H9 (cell line): ENCODE data around the gene ERBIN. TPM values are rescaled to one million over a fixed set of nuclear protein-coding genes. Genes with fewer than 3 reads are reported as not detected.

ENCODE experiments used
- DNase-seq: peaks from one replicate; pipeline ENCODE4 v3.0.0-alpha.2; 2017
- H2AFZ ChIP-seq: one replicate; pipeline ENCODE4 v1.6.1; 2013; ENCODE audit warnings: mild to moderate bottlenecking, low read length, control low read depth, moderate library complexity
- H2AK5ac ChIP-seq: 2 replicates; pipeline ENCODE4 v1.6.1; 2013; ENCODE audit warnings: low read length, control low read depth, mixed read lengths; ENCODE audit not compliant: insufficient read length
- H2BK120ac ChIP-seq: one replicate; pipeline ENCODE4 v1.6.1; 2013; ENCODE audit warnings: low read depth, mild to moderate bottlenecking, low read length, control low read depth, inconsistent platforms; ENCODE audit not compliant: poor library complexity, severe bottlenecking
- H2BK12ac ChIP-seq: 2 replicates; pipeline ENCODE4 v1.6.1; 2013; ENCODE audit warnings: low read length, control low read depth, mixed read lengths, low read depth; ENCODE audit not compliant: insufficient read length
- H2BK15ac ChIP-seq: 2 replicates; pipeline ENCODE4 v1.6.1; 2013; ENCODE audit warnings: low read depth, low read length, control low read depth
- H2BK20ac ChIP-seq: one replicate; pipeline ENCODE4 v1.6.1; 2013; ENCODE audit warnings: low read depth, mild to moderate bottlenecking, low read length, control low read depth, inconsistent platforms; ENCODE audit not compliant: poor library complexity, severe bottlenecking
- H2BK5ac ChIP-seq: 2 replicates; pipeline ENCODE4 v1.6.1; 2013; ENCODE audit warnings: low read length, control low read depth, mixed read lengths; ENCODE audit not compliant: insufficient read length
- H3K14ac ChIP-seq: 2 replicates; pipeline ENCODE4 v1.6.1; 2013; ENCODE audit warnings: low read length, control low read depth; ENCODE audit not compliant: insufficient read depth
- H3K18ac ChIP-seq: 2 replicates; pipeline ENCODE4 v1.6.1; 2013; ENCODE audit warnings: low read depth, mild to moderate bottlenecking, mixed read lengths, low read length, control low read depth; ENCODE audit not compliant: insufficient read length
- H3K23ac ChIP-seq: 2 replicates; pipeline ENCODE4 v1.6.1; 2013; ENCODE audit warnings: low read length, control low read depth, mixed read lengths, low read depth; ENCODE audit not compliant: insufficient read length
- H3K23me2 ChIP-seq: 2 replicates; pipeline ENCODE4 v1.6.1; 2013; ENCODE audit warnings: low read depth, mild to moderate bottlenecking, mixed read lengths, low read length, control low read depth; ENCODE audit not compliant: insufficient read length, poor library complexity, severe bottlenecking
- H3K27ac ChIP-seq: 2 replicates; pipeline ENCODE4 v1.5.1; 2013; ENCODE audit warnings: low read length, control low read depth, mixed read lengths, low read depth; ENCODE audit not compliant: insufficient read length
- H3K27me3 ChIP-seq: 2 replicates; pipeline ENCODE4 v1.6.1; 2013; ENCODE audit warnings: low read length, control low read depth, inconsistent platforms; ENCODE audit not compliant: insufficient read depth
- H3K4ac ChIP-seq: 2 replicates; pipeline ENCODE4 v1.6.1; 2013; ENCODE audit warnings: low read depth, mild to moderate bottlenecking, control low read depth, inconsistent platforms, low read length, moderate library complexity
- H3K4me1 ChIP-seq: 2 replicates; pipeline ENCODE4 v1.6.1; 2013; ENCODE audit warnings: low read length, control low read depth, inconsistent platforms; ENCODE audit not compliant: insufficient read depth
- H3K4me2 ChIP-seq: 2 replicates; pipeline ENCODE4 v1.6.1; 2013; ENCODE audit warnings: low read length, control low read depth, mixed read lengths; ENCODE audit not compliant: insufficient read length, insufficient read depth
- H3K56ac ChIP-seq: 2 replicates; pipeline ENCODE4 v1.6.1; 2013; ENCODE audit warnings: low read depth, mild to moderate bottlenecking, mixed read lengths, low read length, control low read depth; ENCODE audit not compliant: insufficient read length
- H3K79me1 ChIP-seq: 2 replicates; pipeline ENCODE4 v1.6.1; 2013; ENCODE audit warnings: low read depth, mild to moderate bottlenecking, moderate library complexity, low read length, control low read depth, inconsistent platforms; ENCODE audit not compliant: insufficient read depth, poor library complexity, severe bottlenecking
- H3K79me2 ChIP-seq: 2 replicates; pipeline ENCODE4 v1.6.1; 2013; ENCODE audit warnings: low read length, control low read depth, inconsistent platforms; ENCODE audit not compliant: insufficient read depth
- H3K9ac ChIP-seq: 2 replicates; pipeline ENCODE4 v1.6.1; 2013; ENCODE audit warnings: low read length, control low read depth, mixed read lengths; ENCODE audit not compliant: insufficient read length; ENCODE audit errors: extremely low read depth
- H3K9me3 ChIP-seq: one replicate; pipeline ENCODE4 v1.6.1; 2013; ENCODE audit warnings: low read depth, low read length, inconsistent platforms; ENCODE audit not compliant: control insufficient read depth
- H3T11ph ChIP-seq: one replicate; pipeline ENCODE4 v1.6.1; 2013; ENCODE audit warnings: mild to moderate bottlenecking, low read length, control low read depth, inconsistent platforms
- H4K20me1 ChIP-seq: one replicate; pipeline ENCODE4 v1.6.1; 2013; ENCODE audit not compliant: control insufficient read depth, insufficient read length, insufficient read depth
- H4K5ac ChIP-seq: 2 replicates; pipeline ENCODE4 v1.6.1; 2013; ENCODE audit warnings: low read depth, mild to moderate bottlenecking, mixed read lengths, low read length, control low read depth; ENCODE audit not compliant: insufficient read length
- H4K8ac ChIP-seq: replicated peaks from 2 replicates; pipeline ENCODE4 v1.6.1; 2013; ENCODE audit warnings: low read length, control low read depth, mixed read lengths, low read depth; ENCODE audit not compliant: insufficient read length
- H4K91ac ChIP-seq: 2 replicates; pipeline ENCODE4 v1.6.1; 2013; ENCODE audit warnings: low read depth, mild to moderate bottlenecking, moderate library complexity, mixed read lengths, low read length, control low read depth; ENCODE audit not compliant: insufficient read length
- H3K27ac Mint-ChIP-seq, 3 experiments: 2 replicates in 2 of 3; 3 replicates in 1 of 3; pipeline ENCODE4 v1.8.0; 2020 to 2021; ENCODE audit warnings: mixed read lengths in 3 of 3, mild to moderate bottlenecking in 1 of 3, moderate library complexity in 1 of 3
- H3K27me3 Mint-ChIP-seq: 2 replicates; pipeline ENCODE4 v1.8.0; 2021; ENCODE audit warnings: low read depth, mild to moderate bottlenecking, moderate library complexity, mixed read lengths
- H3K36me3 Mint-ChIP-seq, 3 experiments: 2 replicates in 2 of 3; 3 replicates in 1 of 3; pipeline ENCODE4 v1.8.0; 2020 to 2021; ENCODE audit warnings: low read depth in 3 of 3, mixed read lengths in 3 of 3; ENCODE audit not compliant: insufficient read depth in 1 of 3
- H3K4me1 Mint-ChIP-seq, 2 experiments: 2 replicates each; pipeline ENCODE4 v1.8.0; 2020; ENCODE audit warnings: mixed read lengths in 2 of 2
- H3K4me3 Mint-ChIP-seq, 2 experiments: 2 replicates in 1 of 2; 3 replicates in 1 of 2; pipeline ENCODE4 v1.8.0; 2020 to 2021; ENCODE audit warnings: mild to moderate bottlenecking in 2 of 2, mixed read lengths in 2 of 2, moderate library complexity in 1 of 2
- H3K9me3 Mint-ChIP-seq, 2 experiments: 2 replicates in 1 of 2; 3 replicates in 1 of 2; pipeline ENCODE4 v1.8.0; 2020; ENCODE audit warnings: mild to moderate bottlenecking in 2 of 2, mixed read lengths in 2 of 2, moderate library complexity in 1 of 2
- WGBS: extraction: QIAGEN DNeasy Blood & Tissue Kit; methylation state at CpG from one replicate; pipeline ENCODE4 v1.1.7; 2013; ENCODE audit warnings: missing lambda C conversion rate, low lambda C conversion rate, mixed read lengths; ENCODE audit not compliant: insufficient read length; ENCODE audit errors: extremely low coverage; 5-methylcytosine and 5-hydroxymethylcytosine counted together
- total RNA-seq: library from RNA; stranded (reverse); gene quantifications from 2 replicates; pipeline ENCODE4 v1.2.1, GENCODE V29; 2021
- TF ChIP-seq, protein P1 (sequence below): fragments of 200-600 bp; sonication (generic); conservative IDR thresholded peaks from 3 replicates; pipeline ENCODE4 v1.8.0; 2021; ENCODE audit warnings: antibody characterized with exemption, mild to moderate bottlenecking

Gene ERBIN
- total RNA-seq, 1 experiment from 2014 or later: 42.9 TPM

DNA sequence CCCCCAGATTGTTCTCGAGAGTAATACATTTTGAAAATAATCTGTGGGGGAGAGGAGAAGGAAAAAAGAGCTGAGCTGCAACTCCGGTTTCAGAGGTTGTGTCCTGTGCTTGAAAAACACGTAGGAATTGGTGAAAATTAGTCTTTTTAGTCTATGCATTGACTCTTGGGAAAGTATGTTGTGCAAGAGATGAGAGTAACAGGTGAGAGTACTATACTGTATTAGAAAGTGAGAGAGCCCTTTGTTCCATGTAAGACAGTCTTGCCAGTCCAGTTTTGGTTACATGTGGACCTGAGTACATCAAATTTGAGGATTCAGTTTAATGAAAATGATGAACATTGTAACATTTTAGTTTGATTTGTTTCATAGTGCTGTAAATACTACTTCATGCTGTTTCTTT lies 27.8 kb downstream of the ERBIN start:
- no peak overlapping the region for H3K9ac ChIP-seq
- no peak overlapping the region for H3K18ac ChIP-seq
- H4K20me1 ChIP-seq: no peaks in the 10 kb centered on the region
- no peak overlapping the region for H2BK15ac ChIP-seq
- no peak overlapping the region for H3K23ac ChIP-seq
- H4K91ac ChIP-seq: no peak overlapping the region
- Mint-ChIP-seq H3K4me1 (peaks cover 29 to 30% of the 10 kb centered on the region in 2 experiments), H3K27ac (peak overlapping the region in 1 of 3 experiments; percentile 82; a peak in 2 of 7 replicates), H3K27me3 (no peaks in the 10 kb centered on the region), H3K36me3 (peaks cover 28 to 33% (median 30%) of the 10 kb centered on the region in 3 experiments), H3K9me3 (peaks cover 14 to 19% of the 10 kb centered on the region in 2 experiments), H3K4me3 (no peak overlapping the region)
- TF ChIP-seq, protein P1, sequence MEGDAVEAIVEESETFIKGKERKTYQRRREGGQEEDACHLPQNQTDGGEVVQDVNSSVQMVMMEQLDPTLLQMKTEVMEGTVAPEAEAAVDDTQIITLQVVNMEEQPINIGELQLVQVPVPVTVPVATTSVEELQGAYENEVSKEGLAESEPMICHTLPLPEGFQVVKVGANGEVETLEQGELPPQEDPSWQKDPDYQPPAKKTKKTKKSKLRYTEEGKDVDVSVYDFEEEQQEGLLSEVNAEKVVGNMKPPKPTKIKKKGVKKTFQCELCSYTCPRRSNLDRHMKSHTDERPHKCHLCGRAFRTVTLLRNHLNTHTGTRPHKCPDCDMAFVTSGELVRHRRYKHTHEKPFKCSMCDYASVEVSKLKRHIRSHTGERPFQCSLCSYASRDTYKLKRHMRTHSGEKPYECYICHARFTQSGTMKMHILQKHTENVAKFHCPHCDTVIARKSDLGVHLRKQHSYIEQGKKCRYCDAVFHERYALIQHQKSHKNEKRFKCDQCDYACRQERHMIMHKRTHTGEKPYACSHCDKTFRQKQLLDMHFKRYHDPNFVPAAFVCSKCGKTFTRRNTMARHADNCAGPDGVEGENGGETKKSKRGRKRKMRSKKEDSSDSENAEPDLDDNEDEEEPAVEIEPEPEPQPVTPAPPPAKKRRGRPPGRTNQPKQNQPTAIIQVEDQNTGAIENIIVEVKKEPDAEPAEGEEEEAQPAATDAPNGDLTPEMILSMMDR: no peak
- H3K14ac ChIP-seq: no peak overlapping the region
- peaks cover 3% of the 10 kb centered on the region for H3K79me1 ChIP-seq
- H3K27ac ChIP-seq: no peak overlapping the region
- no peak overlapping the region for H4K5ac ChIP-seq
- H3K9me3 ChIP-seq: no peaks in the 10 kb centered on the region
- H2BK5ac ChIP-seq: no peak overlapping the region
- H2BK20ac ChIP-seq: no peak overlapping the region
- H3K79me2 ChIP-seq: peaks cover 13% of the 10 kb centered on the region; the same call in 1 of the 2 replicates
- no peak overlapping the region for H2BK12ac ChIP-seq
- no peak for DNase-seq
- no peak overlapping the region for H4K8ac ChIP-seq
- no peaks in the 10 kb centered on the region for H3K4me1 ChIP-seq
- H3T11ph ChIP-seq: no peak overlapping the region
- H3K4me2 ChIP-seq: no peak overlapping the region
- no peak overlapping the region for H2BK120ac ChIP-seq
- H3K23me2 ChIP-seq: no peaks in the 10 kb centered on the region
- H3K27me3 ChIP-seq: no peaks in the 10 kb centered on the region
- no peak overlapping the region for H3K4ac ChIP-seq
- WGBS: no CpG with 5 or more reads among the region's 3 CpGs
- no peak overlapping the region for H2AK5ac ChIP-seq
- no peak overlapping the region for H3K56ac ChIP-seq
- H2AFZ ChIP-seq: no peak overlapping the region
